ENCODE measurements around the gene PIK3R1.

Gene PIK3R1

DNA sequence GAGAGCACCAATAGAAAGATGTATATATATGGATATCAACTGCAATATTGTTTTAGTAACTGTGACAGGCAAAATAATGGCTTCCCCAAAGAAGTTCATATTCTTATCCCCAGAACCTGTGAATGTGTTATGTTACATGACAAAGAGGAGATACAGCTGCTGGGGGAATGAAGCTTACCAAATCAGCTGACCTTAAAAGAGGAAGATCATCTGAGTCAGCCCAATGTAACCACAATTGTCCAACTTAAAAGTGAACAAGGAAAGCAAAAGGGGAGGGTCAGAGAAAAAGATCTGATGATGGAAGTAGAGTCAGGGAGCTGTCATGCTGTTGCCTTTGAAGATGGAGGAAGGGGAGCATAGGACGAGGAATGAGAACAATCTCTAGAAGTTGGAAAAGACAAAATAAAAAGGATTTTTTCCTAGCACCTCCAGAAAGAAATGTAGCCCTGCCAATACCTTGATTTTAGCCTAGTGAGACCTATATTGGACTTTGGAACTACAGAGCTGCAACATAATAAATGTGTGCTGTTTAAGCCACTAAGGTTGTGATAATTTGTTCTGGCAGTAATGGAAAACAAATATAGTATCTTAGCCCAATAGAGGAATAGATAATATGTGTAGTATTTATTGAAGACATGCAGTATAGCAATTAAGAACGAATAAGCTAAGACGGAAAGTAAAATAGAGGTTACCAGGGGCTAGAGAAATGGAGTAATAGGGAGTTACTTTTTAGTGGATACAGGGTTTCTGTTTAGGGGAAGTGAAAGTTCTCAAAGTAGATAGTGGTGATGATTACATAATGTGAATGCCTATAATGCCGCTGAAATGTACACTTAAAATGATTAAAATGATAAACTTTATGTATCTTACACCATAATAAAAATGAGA lies 115.9 kb downstream of the PIK3R1 start:
- DNase-seq (ENCODE audit: low spot score): no peak

- DNase-seq (ENCODE audit: low spot score): no peak
Measured at GRCh38 chr5:68332080-68332451, 116.5 kb downstream of the PIK3R1 start.

- DNase-seq (ENCODE audit: low spot score): no peak
Measured at GRCh38 chr5:68332556-68332955, 117.0 kb downstream of the PIK3R1 start.

DNA sequence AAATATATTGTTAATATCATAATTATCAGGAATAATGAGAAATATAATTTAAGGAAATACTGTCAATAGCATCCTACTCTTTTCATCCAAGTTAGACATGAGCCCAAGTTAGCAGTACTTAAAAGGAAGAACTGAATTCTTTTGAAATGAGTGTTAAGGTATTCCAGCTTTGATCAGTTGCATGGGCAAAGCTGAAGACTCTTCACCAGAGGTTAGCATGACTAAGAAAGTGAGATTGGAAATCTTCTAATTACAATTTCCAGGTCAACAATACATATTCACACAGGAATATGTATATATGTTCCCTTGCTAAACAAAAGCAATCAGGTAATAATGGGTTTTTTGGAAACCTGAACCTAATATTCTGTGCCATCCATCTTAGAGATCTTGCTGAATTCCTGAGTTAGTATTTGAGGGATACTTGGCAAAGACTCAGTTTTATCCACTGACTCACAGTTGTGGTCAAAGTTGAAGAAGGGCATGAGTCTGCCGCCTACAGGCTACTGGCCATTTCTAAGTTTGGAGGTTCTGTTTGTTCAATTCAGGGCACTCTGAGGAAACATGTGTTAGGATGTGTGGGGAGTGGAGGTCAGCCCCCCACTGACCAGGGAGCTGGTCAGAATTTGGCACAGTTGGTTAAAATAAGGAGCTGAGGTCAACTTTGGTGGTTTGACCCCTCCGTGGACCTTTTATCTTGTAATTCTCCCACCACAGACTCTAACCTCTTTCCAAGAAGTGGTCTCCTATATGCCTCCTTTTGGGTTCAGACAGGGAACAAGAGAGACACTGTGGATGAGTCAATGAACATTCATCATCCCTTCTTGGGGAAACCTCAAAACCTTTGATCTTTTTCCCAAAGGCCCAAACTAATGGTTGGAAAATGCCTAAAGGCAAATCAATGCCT lies 118.3 kb downstream of the PIK3R1 start:
- peak; percentile 79 for DNase-seq (ENCODE audit: low spot score)

DNA sequence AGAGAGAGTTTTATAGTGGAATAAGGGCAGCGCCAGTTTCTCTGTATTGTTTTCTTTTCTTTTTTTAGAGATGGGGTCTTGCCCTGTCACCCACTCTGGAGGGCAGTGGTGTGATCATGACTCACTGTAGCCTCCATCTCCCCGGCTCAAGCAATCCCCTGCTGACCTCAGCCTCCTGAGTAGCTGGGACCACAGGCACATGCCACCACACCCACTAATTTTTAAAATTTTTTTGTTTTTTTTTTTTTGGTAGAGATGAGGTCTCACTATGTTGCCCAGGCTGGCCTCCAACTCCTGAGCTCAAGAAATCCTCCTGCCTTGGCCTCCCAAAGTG lies 119.0 kb downstream of the PIK3R1 start:
- no peak for DNase-seq (ENCODE audit: low spot score)

GRCh38 chr5:68335075-68335474 lies 119.5 kb downstream of the PIK3R1 start:
- DNase-seq (ENCODE audit: low spot score): no peak

DNA sequence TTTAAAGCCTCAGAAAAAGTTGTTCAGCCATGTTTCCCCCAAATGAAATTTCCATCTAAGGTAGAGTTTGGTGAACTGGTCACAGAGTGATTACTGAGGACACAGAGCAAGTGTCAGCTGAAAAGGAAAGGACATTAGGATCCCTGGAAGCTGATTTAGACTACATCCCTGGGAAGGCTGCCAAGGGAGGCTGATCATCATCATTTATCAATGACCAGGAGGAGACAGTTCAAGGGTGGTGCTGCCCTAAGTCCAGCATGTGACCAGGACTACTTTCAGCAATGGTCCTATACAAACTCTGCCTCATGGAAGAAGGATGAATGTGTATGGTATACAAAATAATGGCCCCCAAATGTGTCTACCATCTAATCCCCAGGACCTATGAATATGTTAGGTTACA lies 120.6 kb downstream of the PIK3R1 start:
- DNase-seq (ENCODE audit: low spot score): no peak

DNA sequence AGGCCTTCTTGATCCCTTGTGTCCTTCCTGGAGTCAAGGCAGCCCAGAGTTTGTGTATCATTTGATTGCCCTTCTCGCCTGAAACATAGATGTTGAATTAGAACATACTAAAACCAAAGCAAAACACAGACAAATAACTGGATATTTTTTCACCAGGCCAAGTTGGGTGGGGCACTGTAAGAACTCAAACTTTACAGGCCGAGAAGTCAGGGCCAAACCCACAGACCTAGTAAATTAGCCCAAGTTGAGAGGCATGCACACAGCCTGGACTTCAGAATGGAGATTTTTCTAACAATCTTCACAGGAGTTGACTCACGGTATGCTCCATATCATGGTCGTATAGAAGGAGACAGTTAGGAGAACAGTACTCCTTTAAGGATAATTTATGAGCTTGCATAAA lies 121.7 kb downstream of the PIK3R1 start:
- no peak for DNase-seq (ENCODE audit: low spot score)

GRCh38 chr5:68339921-68340321 lies 124.4 kb downstream of the PIK3R1 start:
- DNase-seq (ENCODE audit: low spot score): peak; percentile 28

GRCh38 chr5:68341006-68341405 lies 125.5 kb downstream of the PIK3R1 start:
- DNase-seq (ENCODE audit: low spot score): no peak

GRCh38 chr5:68342693-68343092 lies 127.1 kb downstream of the PIK3R1 start:
- no peak for DNase-seq (ENCODE audit: low spot score)

DNA sequence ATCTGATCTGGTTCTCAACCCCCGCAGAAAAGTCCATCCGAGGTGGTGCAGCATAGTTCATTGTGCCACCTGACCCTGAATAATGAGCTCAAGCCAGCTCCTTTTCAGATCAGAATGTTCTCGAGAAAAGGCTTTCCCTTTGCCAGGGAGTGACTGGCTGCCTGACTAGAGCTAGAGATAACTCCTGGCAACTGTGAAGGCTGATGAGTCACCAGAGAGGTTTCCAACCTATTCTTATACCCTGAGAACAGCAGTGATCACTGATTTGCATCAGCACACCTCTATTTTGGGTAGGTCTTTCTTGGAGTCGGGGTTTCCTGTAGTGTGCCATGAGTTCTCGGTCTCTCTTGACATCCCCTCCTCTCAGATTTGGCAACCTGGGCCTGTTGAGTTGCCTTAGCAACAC lies 127.9 kb downstream of the PIK3R1 start:
- peak; percentile 91 for DNase-seq (ENCODE audit: low spot score)

DNA sequence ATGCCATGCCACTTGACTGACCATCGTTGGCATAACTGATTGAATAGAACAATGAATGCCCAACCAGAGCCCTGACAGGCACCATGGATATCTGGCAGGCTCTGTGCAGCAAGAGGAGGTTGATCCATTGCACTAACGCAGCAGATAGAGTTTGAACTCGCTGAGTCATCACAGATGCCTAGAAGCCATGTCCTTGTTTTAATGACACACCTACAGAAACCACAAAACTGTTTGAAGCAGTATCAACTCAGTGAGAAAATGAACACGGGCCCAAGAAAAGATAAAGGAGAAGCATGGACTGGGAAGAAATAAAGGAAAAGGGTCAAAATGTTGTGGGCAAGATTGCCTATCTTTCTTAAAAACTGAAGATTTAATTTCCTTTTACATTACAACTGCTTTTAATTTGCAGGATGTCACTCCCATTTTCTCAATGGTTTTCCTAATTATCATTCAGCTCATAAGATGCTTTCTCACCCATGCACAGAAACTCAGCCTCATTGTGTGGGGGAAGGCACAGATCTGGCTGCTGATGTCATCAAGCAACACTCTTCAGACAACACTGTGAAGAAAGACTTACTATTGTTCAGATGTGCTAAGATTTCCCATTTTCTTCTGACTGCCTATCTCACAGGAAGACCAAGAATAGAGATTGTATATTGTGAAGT lies 129.0 kb downstream of the PIK3R1 start:
- peak; percentile 50 for DNase-seq (ENCODE audit: low spot score)

DNA sequence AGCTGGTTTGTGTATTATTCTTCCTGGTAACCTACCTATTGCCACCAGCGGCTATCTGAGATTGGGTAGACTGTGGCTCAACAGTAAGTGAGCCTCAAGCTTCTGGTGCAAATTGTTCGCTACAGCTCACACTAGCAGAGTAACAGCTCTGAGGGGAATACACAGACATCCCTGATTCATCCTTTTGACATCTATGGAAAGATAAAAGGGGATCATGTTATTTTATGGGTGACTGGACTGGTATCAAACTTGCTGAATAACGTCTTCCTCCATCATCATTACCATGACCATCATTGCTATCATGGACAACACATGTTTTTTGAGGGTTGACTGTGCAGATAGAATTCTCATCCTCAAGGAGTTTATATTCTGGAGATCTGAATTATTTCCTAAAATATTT lies 129.6 kb downstream of the PIK3R1 start:
- no peak for DNase-seq (ENCODE audit: low spot score)

GRCh38 chr5:68345582-68345981 lies 130.0 kb downstream of the PIK3R1 start:
- no peak for DNase-seq (ENCODE audit: low spot score)

- no peak for DNase-seq (ENCODE audit: low spot score)
Measured at GRCh38 chr5:68347536-68347935, 132.0 kb downstream of the PIK3R1 start.

DNA sequence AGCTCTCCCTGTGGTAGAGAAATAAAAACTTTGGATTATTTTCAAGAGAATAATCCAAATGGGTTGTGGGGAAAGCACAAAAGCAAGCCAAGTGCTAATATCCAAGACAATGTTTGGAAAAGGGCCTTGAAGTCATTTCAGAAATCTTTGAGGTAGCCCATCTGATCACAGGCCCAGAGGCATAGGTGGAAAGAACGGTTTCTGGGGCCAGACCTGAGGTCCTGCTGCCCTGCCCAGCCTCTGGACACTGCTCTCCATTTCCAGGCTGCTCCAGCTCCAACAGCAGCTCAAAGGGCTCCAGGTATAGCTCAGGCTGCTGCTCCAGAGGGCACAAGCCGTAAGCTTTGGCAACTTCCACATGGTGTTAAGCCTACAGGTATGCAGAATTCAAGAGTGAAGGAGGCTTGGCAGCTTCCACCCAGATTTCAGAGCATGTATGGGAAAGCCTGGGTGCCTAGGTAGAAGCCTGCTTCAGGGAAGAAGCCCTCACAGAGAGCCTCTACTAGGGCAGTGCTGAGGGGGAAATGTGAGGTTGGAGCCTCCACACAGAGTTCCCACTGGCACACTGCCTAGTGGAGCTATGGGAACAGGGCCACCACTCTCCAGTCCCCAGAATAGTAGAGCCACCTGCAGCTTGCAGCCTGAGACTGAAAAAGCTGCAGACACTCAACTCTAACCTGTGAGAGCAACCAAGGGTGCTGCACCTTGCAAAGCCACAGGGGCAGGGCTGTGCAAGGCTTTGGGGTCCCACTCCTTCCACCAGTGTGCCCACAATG lies 133.1 kb downstream of the PIK3R1 start:
- no peak for DNase-seq (ENCODE audit: low spot score)

DNA sequence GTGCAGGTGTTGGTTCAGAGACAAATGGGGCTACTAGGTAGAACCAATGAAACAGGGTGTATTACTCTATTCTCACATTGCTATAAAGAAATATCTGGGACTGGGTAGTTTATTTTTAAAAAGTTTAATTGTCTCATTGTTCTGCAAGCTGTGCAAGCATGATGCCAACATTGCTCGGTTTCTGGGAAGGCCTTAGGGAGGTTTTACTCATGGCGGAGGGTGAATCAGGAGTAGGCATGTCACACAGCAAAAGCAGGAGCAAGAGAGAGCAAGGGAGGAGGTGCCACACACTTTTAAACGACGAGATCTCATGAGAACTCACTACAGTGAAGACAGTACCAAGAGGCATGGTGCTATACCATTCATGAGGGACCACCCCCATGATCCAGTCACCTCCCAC lies 134.6 kb downstream of the PIK3R1 start:
- DNase-seq (ENCODE audit: low spot score): no peak
